Activated gamma-delta T cell treated with Interleukin-2 at 50 U/mL for 16 hours (primary cell): ENCODE data around the gene SNRPA.
"Not testable (repeated sequence)": the region's sequence is repeated elsewhere in the genome, so short reads cannot be mapped to it uniquely, and the experiment has no call there.

Experiments
- DNase-seq: peaks from one replicate; pipeline ENCODE4 v3.0.0-alpha.2; 2020

SNRPA gene

GRCh38 chr19:40747536-40747935, 3.5 kb upstream of the SNRPA start:
- no peak for DNase-seq

GRCh38 chr19:40750058-40750873, 737 bp upstream of the SNRPA start, which contains the start of gene ACTMAP:
TSS of gene ACTMAP (minus strand) at chr19:40750477. CDS start at chr19:40749803, 674 bp downstream.
- DNase-seq: peak; percentile 99

GRCh38 chr19:40752257-40752781, 1.3 kb downstream of the SNRPA start:
- DNase-seq: no peak

DNA sequence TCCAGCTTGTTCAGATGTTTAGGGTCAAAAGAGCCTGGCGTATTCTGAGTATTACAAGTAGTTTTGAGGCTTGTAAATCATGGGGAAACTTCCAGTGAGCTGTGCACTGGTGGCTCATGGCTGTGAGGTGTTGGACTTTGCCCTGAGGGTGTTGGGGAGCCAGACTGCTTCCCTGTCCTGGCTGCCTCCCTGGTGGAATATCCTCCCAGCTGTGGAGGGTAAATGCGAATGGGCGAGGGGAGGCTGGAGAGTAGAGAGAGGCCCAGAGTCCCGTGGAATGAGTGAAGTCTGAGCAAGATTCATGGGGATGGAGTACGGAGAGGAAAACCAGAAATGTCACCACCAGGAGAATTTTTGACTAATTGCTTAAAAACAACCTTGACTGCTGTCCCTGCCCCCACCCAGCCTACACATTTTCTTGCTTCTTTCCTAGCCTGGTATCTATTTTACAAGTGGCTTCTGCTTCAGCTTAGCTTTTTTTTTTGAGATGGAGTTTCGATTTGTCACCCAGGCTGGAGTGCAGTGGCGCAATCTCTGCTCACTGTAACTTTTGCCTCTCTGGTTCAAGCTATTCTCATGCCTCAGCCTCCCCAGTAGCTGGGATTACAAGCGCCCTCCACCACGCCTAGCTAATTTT, 3.7 kb downstream of the SNRPA start:
- no peak for DNase-seq

DNA sequence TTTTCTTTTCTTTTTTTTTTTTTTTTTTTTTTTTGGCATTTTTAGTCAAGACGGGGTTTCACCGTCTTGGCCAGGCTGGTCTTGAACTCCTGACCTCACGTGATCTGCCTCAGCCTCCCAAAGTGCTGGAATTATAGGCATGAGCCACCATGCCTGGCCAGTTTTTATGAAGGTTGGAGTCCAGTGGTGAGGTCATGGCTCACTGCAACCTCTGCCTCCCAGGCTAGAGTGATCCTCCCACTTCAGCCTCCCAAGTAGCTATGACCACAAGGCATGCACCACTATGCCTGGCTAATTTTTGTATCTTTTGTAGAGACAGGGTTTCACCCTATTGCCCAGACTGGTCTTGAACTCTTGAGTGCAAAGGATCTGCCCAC, 4.2 kb downstream of the SNRPA start:
- DNase-seq: no peak

DNA sequence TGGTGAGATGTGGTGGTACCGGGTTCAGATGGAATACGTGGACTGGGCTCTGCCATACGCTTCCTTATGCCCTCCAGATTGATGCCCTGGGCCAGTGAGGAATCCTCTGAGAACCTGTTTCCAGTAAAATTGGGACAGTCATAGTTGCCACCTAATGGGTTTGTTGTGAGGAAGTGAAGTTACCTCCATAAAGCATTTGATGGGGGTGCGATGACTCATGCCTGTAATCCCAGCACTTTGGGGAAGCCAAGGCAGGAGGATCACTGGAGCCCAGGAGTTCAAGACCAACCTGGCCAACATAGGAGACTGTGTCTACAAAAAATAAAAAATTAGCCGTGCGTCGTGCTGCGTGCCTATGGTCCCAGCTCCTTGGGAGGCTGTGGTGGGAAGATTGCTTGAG, 4.8 kb downstream of the SNRPA start:
- no peak for DNase-seq

GRCh38 chr19:40756502-40757110, 5.6 kb downstream of the SNRPA start:
- DNase-seq: no peak

DNA sequence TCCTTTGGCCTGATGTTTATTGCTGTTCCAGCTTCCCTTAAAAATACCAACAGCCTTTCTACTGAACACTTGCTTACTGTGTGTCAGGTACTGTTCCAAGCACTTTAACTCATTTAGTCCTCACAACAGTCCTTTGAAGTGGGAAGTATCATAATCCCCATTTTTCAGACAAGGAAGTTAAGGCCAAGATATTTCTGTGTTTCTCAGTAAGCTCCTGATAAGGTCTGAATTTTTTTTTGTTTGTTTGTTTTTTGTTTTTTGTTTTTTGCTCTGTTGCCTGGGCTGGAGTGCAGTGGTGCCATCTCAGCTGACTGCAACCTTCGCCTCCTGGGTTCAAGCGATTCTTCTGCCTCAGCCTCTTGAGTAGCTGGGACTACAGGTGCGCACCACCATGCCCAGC, 7.5 kb downstream of the SNRPA start:
- no peak for DNase-seq

- DNase-seq: no peak
Observed at GRCh38 chr19:40759352-40759751, 8.3 kb downstream of the SNRPA start.

DNA sequence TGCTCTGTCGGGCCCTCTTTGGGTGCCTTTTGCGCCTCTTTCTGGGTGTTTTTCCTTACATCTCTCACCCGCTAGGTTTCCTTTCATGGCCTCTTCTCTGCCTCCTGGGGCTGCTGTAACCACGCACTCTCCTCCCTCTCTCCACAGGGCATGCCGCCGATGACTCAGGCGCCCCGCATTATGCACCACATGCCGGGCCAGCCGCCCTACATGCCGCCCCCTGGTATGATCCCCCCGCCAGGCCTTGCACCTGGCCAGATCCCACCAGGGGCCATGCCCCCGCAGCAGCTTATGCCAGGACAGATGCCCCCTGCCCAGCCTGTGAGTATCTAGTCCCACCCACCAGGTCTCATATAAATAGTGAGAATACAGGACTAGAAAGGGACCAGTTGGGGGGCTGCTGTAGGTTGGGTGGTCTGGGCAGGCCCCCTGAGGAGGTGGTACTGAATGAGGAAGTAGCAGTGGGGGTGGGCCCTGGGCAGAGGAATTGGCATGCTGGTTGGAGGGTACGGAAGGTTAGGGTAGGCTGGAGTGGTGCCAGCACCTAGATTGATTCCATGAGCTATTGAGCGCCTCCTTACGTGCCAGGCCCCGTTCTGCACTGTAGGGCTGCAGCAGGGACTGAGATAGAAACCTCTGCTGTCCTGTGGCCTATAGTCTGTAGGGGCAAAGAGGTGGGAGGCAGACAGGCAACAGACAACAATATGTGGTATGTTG, 11.9 kb downstream of the SNRPA start:
- no peak for DNase-seq

DNA sequence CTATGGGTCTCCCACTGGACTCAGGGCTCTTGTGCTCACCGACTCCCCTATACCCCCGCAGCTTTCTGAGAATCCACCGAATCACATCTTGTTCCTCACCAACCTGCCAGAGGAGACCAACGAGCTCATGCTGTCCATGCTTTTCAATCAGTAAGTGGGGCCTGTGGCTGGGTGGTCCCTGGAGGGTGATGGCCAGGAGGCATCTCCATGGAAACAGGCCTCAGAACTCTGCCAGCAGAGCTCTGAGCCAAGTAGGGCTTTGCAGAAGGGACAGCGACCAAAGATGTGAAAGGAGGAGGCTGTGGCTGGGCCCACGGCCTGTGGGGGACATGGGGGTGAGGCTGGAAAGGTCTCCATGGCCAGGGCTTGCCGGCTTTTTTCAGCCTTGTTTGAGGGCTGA, 12.5 kb downstream of the SNRPA start:
- DNase-seq: no peak

- DNase-seq: no peak
Observed at GRCh38 chr19:40763963-40764362, 13.0 kb downstream of the SNRPA start.

- not testable (repeated sequence) for DNase-seq
Observed at GRCh38 chr19:40766385-40766784, 15.4 kb downstream of the SNRPA start.

DNA sequence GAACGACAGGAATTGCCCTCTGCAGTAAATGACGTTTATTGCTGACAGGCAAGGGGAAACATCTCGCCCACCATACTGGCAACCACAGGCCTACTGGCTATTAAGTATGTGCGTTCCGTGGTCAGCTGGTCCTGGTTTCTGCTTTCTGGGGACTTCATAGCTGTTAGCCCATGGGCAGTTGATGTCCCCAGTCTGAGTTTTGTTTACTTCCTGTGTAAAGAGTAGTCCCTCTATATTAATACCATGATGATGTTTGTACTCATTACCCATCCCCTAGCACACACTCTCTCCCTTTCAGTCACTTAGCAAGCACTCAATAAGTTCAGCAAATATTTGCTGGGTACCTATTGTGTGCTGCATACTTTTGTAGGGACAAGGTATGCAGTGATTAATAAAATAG, 17.9 kb downstream of the SNRPA start:
- no peak for DNase-seq

DNA sequence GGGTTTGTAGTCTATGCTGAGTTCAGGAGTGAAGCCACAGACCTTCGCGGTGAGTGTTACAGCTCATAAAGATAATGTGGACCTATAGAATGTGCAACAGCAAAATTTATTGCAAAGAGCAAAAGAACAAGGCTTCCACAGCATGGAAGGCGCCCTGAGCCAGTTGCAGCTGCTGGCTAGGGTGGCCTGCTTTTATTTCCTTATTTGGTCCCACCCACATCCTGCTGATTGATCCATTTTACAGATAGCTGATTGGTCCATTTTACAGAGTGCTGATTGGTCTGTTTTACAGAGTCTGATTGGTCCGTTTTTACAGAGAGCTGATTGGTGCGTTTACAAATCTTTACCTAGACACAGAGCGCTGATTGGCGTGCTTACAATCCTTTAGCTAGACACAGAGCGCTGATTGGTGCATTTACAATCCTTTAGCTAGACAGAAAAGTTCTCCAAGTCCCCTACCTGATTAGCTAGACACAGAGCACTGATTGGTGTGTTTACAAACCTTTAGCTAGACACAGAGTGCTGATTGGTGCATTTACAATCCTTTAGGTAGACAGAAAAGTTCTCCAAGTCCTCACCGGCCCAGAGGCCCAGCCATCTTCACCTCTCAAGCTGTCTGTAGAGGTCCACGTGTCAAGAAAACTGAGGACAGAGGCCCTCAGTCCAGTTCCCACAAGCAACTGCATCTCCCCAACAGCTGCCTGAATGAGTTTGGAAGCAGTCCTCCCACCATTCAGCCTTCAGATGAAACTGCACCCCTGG, 20.3 kb downstream of the SNRPA start:
- not testable (repeated sequence) for DNase-seq

DNA sequence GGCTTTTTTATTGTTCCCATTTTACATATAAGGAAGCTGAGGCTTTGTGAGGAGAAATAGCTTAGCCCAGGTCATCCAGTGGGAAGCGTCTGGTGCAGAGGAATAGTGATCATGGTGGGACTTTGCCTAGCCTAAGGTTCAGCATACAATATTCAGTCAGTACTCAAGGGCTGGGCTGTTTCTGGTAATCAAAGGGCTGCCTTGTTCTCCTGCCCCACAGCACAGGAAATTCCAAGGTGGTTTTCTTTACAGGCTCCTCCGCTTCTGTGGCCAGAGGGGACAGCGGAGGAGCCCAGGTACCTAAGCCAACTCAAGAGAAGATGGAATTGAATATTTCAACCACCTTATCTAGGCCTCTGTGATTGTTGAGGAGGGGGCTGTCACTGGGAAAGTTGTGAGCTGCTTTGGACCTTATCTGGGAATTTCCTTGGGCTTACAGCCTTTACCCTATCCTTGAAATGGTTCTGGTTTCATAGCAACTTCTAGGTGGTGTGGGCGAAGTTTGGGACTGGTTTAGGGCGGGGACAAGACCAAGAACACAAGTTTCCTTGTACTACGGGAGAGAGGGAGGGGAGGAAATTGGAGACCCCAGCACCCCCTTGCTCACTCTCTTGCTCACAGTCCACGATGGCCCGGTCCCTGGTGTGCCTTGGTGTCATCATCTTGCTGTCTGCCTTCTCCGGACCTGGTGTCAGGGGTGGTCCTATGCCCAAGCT, 24.1 kb downstream of the SNRPA start, which contains the start of gene MIA:
TSS of gene MIA (plus strand) at position 606 of the 716 bp plus-strand sequence. CDS start at position 628, 22 bp downstream.
- no peak for DNase-seq

DNA sequence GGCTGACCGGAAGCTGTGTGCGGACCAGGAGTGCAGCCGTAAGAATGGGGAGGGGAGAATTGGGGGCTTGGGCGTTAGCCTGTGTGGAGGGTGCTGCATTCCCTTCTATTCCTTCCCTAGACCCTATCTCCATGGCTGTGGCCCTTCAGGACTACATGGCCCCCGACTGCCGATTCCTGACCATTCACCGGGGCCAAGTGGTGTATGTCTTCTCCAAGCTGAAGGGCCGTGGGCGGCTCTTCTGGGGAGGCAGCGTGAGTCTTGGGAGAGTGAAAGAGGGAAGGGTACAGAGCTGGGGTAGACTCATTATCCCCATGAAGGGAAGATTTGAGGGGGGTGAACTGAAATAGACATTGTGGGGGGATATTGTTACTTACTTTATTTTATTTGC, 24.6 kb downstream of the SNRPA start:
- no peak for DNase-seq

- DNase-seq: no peak
Observed at GRCh38 chr19:40776364-40776763, 25.4 kb downstream of the SNRPA start.

DNA sequence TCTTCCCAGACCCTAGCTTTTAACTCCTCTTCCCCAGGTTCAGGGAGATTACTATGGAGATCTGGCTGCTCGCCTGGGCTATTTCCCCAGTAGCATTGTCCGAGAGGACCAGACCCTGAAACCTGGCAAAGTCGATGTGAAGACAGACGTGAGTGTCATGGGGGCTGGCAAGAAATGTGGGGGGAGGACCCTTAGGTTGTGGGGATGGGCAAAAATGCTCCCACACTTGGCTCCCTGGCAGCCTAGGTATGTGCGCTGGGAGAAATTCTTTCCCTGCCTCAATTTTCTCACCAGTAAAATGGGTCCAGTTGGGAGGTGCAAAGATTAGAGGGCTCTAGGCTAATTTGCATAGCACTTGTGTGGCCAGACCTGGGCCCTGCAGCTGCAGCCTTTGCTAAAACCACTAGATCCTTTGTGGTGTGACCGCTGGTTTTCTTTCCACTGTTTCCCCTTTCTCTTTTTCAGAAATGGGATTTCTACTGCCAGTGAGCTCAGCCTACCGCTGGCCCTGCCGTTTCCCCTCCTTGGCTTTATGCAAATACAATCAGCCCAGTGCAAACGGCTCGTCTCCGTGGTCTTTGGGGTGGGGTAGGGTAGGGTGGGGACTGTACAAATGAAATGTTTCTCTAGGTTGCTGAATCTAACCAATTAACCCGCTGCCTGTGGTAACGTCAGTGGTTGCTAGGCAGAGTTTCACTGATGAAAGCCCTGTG, 26.1 kb downstream of the SNRPA start:
- DNase-seq: peak; percentile 90

GRCh38 chr19:40777645-40777936, 26.6 kb downstream of the SNRPA start:
- DNase-seq: no peak
